GM23338 (cell line): Measurements from ENCODE around the gene RNF220. TPM values are rescaled to one million over a fixed set of nuclear protein-coding genes. Genes with fewer than 3 reads are reported as not detected.

Experiments
- ATAC-seq: fragments of 200-7000 bp; cut with Tn5 transposase; 3 replicates; pipeline ENCODE4 v1.9.1; 2020
- DNase-seq: peaks from one replicate; pipeline ENCODE4 v3.0.0-alpha.2; 2015; ENCODE audit warnings: low spot score
- H2AFZ ChIP-seq: fragments of 200-600 bp; sonication (generic); 2 replicates; pipeline ENCODE4 v1.8.0; 2016; ENCODE audit warnings: antibody characterized with exemption, mild to moderate bottlenecking, moderate library complexity
- H3F3A ChIP-seq: fragments of 200-600 bp; sonication (generic); replicated peaks from 2 replicates; pipeline ENCODE4 v1.8.0; 2017; ENCODE audit warnings: antibody characterized with exemption, mixed run types, low read depth
- H3K27ac ChIP-seq: fragments of 200-600 bp; sonication (generic); 2 replicates; pipeline ENCODE4 v1.6.1; 2016; ENCODE audit warnings: low read depth
- H3K27me3 ChIP-seq: fragments of 200-600 bp; sonication (generic); 2 replicates; pipeline ENCODE4 v1.8.0; 2016; ENCODE audit warnings: mild to moderate bottlenecking, mixed run types, moderate library complexity; ENCODE audit not compliant: insufficient read depth
- H3K36me3 ChIP-seq: fragments of 200-600 bp; sonication (generic); 2 replicates; pipeline ENCODE4 v1.8.0; 2016; ENCODE audit warnings: mild to moderate bottlenecking; ENCODE audit not compliant: insufficient read depth
- H3K4me1 ChIP-seq: fragments of 200-600 bp; sonication (generic); 2 replicates; pipeline ENCODE4 v1.8.0; 2016; ENCODE audit warnings: mild to moderate bottlenecking, moderate library complexity; ENCODE audit not compliant: insufficient read depth
- H3K4me2 ChIP-seq: fragments of 200-600 bp; sonication (generic); 2 replicates; pipeline ENCODE4 v1.7.1; 2017; ENCODE audit warnings: mixed run types
- H3K4me3 ChIP-seq: fragments of 200-600 bp; sonication (generic); 2 replicates; pipeline ENCODE4 v1.6.1; 2016; ENCODE audit warnings: mixed run types
- H3K79me2 ChIP-seq: fragments of 200-600 bp; sonication (generic); replicated peaks from 2 replicates; pipeline ENCODE4 v1.8.0; 2017; ENCODE audit warnings: mild to moderate bottlenecking; ENCODE audit not compliant: insufficient read depth
- H3K9me2 ChIP-seq: fragments of 200-600 bp; sonication (generic); 2 replicates; pipeline ENCODE4 v1.8.0; 2017; ENCODE audit not compliant: insufficient read depth
- H4K20me1 ChIP-seq: fragments of 200-600 bp; sonication (generic); replicated peaks from 2 replicates; pipeline ENCODE4 v1.8.0; 2017; ENCODE audit warnings: mild to moderate bottlenecking; ENCODE audit not compliant: insufficient read depth
- H3K27ac Mint-ChIP-seq: 2 replicates; pipeline ENCODE4 v1.8.0; 2020; ENCODE audit warnings: inconsistent platforms, mild to moderate bottlenecking, moderate library complexity, mixed read lengths
- H3K27me3 Mint-ChIP-seq: 3 replicates; pipeline ENCODE4 v1.8.0; 2022; ENCODE audit warnings: low read depth, mild to moderate bottlenecking, moderate library complexity, mixed read lengths, inconsistent platforms; ENCODE audit not compliant: insufficient read depth, poor library complexity
- H3K36me3 Mint-ChIP-seq: 3 replicates; pipeline ENCODE4 v1.8.0; 2021; ENCODE audit warnings: low read depth, mild to moderate bottlenecking, inconsistent platforms, moderate library complexity, mixed read lengths
- H3K4me1 Mint-ChIP-seq: 3 replicates; pipeline ENCODE4 v1.8.0; 2020; ENCODE audit warnings: mild to moderate bottlenecking, inconsistent platforms, mixed read lengths
- H3K4me3 Mint-ChIP-seq: 3 replicates; pipeline ENCODE4 v1.8.0; 2021; ENCODE audit warnings: moderate library complexity, mild to moderate bottlenecking, inconsistent platforms, mixed read lengths
- H3K9me3 Mint-ChIP-seq: 3 replicates; pipeline ENCODE4 v1.8.0; 2020; ENCODE audit warnings: moderate library complexity, mild to moderate bottlenecking, inconsistent platforms, mixed read lengths
- CREB1 ChIP-seq: fragments of 250-450 bp; sonication (Bioruptor Pico); IDR thresholded peaks from 2 replicates; pipeline ENCODE4 v1.5.0; 2020; ENCODE audit warnings: low read depth, mild to moderate bottlenecking, moderate library complexity
- CTCF ChIP-seq, 2 experiments: fragments of 200-600 bp in 1 of 2; sonication (generic) in 1 of 2; conservative IDR thresholded peaks; 2 replicates each; pipeline versions ENCODE4 v1.5.1 to v1.6.1; 2016 to 2017; ENCODE audit warnings: antibody characterized with exemption in 2 of 2, low read depth in 2 of 2, mild to moderate bottlenecking in 2 of 2, moderate library complexity in 1 of 2
- EZH2 ChIP-seq: fragments of 200-600 bp; sonication (generic); IDR thresholded peaks from one replicate; pipeline ENCODE4 v1.8.0; 2017; ENCODE audit warnings: antibody characterized with exemption, mild to moderate bottlenecking, low read depth; ENCODE audit not compliant: unreplicated experiment
- EZH2phosphoT487 ChIP-seq: fragments of 200-600 bp; sonication (generic); IDR thresholded peaks from one replicate; pipeline ENCODE4 v1.8.1; 2018; ENCODE audit warnings: antibody characterized with exemption; ENCODE audit not compliant: unreplicated experiment
- POLR2AphosphoS5 ChIP-seq: IDR thresholded peaks from 2 replicates; pipeline ENCODE4 v1.6.1; 2016; ENCODE audit warnings: antibody characterized with exemption, low read depth
- STAT1 ChIP-seq: IDR thresholded peaks from one replicate; pipeline ENCODE4 v1.6.1; 2016; ENCODE audit warnings: antibody characterized with exemption; ENCODE audit not compliant: unreplicated experiment
- ZNF114 ChIP-seq: fragments of 250-450 bp; sonication (Bioruptor Pico); IDR thresholded peaks from 2 replicates; pipeline ENCODE4 v1.5.0; 2020; ENCODE audit warnings: mild to moderate bottlenecking, moderate library complexity
- ZNF331 ChIP-seq: fragments of 250-450 bp; sonication (Bioruptor Pico); IDR thresholded peaks from 2 replicates; pipeline ENCODE4 v1.5.0; 2020; ENCODE audit warnings: low read depth, mild to moderate bottlenecking, moderate library complexity
- ZNF462 ChIP-seq: fragments of 250-450 bp; sonication (Bioruptor Pico); IDR thresholded peaks from 2 replicates; pipeline ENCODE4 v1.5.0; 2020; ENCODE audit warnings: mild to moderate bottlenecking, moderate library complexity
- polyA plus RNA-seq: library from polyadenylated mRNA; unstranded; fragments of >200 nt; fragmentation: Nextera tagmentation; extraction: Ambion mirVana; gene quantifications from 2 replicates; pipeline ENCODE4 v1.2.1, GENCODE V29; 2016
- total RNA-seq: library from RNA; depleted of rRNA; stranded (reverse); fragments of >200 nt; shearing (Covaris generic); gene quantifications from 2 replicates; pipeline ENCODE4 v1.2.3, GENCODE V29; 2014
- TF ChIP-seq, protein P1 (sequence below): IDR thresholded peaks from 2 replicates; pipeline ENCODE4 v1.6.1; 2016; ENCODE audit warnings: antibody characterized with exemption
- TF ChIP-seq, protein P2 (sequence below): IDR thresholded peaks from one replicate; pipeline ENCODE4 v1.6.1; 2018; ENCODE audit warnings: antibody characterized with exemption; ENCODE audit not compliant: unreplicated experiment

RNF220 gene
- total and polyA plus RNA-seq, 2 experiments from 2014 or later = 72.8 to 168 TPM

- H3K27ac Mint-ChIP-seq = no peak overlapping the region
- H3K9me3 Mint-ChIP-seq = no peaks in the 10 kb centered on the region; the same call in 2 of the 3 replicates
- peak; percentile 17; the same call in 1 of the 3 replicates for ATAC-seq
These were observed 148.7 kb downstream of the RNF220 start for GRCh38 chr1:44553771-44554170.

More at GRCh38 chr1:44553771-44554170, 148.7 kb downstream of the RNF220 start:
- no peak overlapping the region for H2AFZ ChIP-seq
- H3K4me1 ChIP-seq = peaks cover 14% of the 10 kb centered on the region; the same call in 1 of the 2 replicates
- no peaks in the 10 kb centered on the region for H3K79me2 ChIP-seq
- no peak for DNase-seq
- H3K4me3 ChIP-seq = no peak overlapping the region
- Mint-ChIP-seq H3K4me3 (no peak overlapping the region), H3K4me1 (peaks cover 29% of the 10 kb centered on the region), H3K27me3 (peaks cover 9% of the 10 kb centered on the region), H3K36me3 (no peaks in the 10 kb centered on the region)
- TF ChIP-seq STAT1 (no peak), EZH2phosphoT487 (no peak), CTCF (conservative IDR thresholded peaks at IDR 0.05; ENCODE audit: low read depth in 2 of 2) (no peak), ZNF114 (CRISPR knock-in tag) (no peak), ZNF331 (CRISPR knock-in tag) (no peak), POLR2AphosphoS5 (no peak), ZNF462 (CRISPR knock-in tag) (no peak), EZH2 (no peak), CREB1 (CRISPR knock-in tag) (no peak)
- TF ChIP-seq, protein P1, sequence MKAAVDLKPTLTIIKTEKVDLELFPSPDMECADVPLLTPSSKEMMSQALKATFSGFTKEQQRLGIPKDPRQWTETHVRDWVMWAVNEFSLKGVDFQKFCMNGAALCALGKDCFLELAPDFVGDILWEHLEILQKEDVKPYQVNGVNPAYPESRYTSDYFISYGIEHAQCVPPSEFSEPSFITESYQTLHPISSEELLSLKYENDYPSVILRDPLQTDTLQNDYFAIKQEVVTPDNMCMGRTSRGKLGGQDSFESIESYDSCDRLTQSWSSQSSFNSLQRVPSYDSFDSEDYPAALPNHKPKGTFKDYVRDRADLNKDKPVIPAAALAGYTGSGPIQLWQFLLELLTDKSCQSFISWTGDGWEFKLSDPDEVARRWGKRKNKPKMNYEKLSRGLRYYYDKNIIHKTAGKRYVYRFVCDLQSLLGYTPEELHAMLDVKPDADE = no peak
- TF ChIP-seq, protein P2, sequence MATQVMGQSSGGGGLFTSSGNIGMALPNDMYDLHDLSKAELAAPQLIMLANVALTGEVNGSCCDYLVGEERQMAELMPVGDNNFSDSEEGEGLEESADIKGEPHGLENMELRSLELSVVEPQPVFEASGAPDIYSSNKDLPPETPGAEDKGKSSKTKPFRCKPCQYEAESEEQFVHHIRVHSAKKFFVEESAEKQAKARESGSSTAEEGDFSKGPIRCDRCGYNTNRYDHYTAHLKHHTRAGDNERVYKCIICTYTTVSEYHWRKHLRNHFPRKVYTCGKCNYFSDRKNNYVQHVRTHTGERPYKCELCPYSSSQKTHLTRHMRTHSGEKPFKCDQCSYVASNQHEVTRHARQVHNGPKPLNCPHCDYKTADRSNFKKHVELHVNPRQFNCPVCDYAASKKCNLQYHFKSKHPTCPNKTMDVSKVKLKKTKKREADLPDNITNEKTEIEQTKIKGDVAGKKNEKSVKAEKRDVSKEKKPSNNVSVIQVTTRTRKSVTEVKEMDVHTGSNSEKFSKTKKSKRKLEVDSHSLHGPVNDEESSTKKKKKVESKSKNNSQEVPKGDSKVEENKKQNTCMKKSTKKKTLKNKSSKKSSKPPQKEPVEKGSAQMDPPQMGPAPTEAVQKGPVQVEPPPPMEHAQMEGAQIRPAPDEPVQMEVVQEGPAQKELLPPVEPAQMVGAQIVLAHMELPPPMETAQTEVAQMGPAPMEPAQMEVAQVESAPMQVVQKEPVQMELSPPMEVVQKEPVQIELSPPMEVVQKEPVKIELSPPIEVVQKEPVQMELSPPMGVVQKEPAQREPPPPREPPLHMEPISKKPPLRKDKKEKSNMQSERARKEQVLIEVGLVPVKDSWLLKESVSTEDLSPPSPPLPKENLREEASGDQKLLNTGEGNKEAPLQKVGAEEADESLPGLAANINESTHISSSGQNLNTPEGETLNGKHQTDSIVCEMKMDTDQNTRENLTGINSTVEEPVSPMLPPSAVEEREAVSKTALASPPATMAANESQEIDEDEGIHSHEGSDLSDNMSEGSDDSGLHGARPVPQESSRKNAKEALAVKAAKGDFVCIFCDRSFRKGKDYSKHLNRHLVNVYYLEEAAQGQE = no peak
- H3K27me3 ChIP-seq = no peaks in the 10 kb centered on the region
- no peaks in the 10 kb centered on the region for H4K20me1 ChIP-seq
- no peak overlapping the region for H3K27ac ChIP-seq
- no peaks in the 10 kb centered on the region; the same call in 1 of the 2 replicates for H3F3A ChIP-seq
- no peak overlapping the region for H3K4me2 ChIP-seq
- 0 out of 2 replicates have a peak, but pooled peaks cover 5% of the 10 kb centered on the region for H3K9me2 ChIP-seq
- no peaks in the 10 kb centered on the region for H3K36me3 ChIP-seq
